CD4-positive, alpha-beta T cell (primary cell): ENCODE measurements around the gene KCTD15. TPM values are rescaled to one million over a fixed set of nuclear protein-coding genes. Genes with fewer than 3 reads are reported as not detected.

Experiments
- ATAC-seq: fragments of 200-7000 bp; cut with Tn5 transposase; one replicate; pipeline ENCODE4 v1.10.0; 2022; ENCODE audit warnings: mild to moderate bottlenecking; ENCODE audit not compliant: poor library complexity
- CTCF ChIA-PET: fragments of 350-600 bp; sonication (Branson Sonifier 250); formaldehyde crosslinking; loops from one replicate; lab custom pipeline; 2021; ENCODE audit warnings: antibody characterized with exemption, inconsistent platforms; lab: Charles Lee
- POLR2A ChIA-PET: fragments of 350-600 bp; sonication (Branson Sonifier 250); formaldehyde crosslinking; loops from one replicate; lab custom pipeline; 2021; ENCODE audit warnings: antibody characterized with exemption, inconsistent platforms; lab: Charles Lee
- DNase-seq, 14 experiments: peaks; one replicate each; pipeline ENCODE4 v3.0.0-alpha.2; 2013 to 2020; ENCODE audit warnings: mixed read lengths in 2 of 14
- H3K27ac ChIP-seq, 2 donors: one replicate each; pipeline versions ENCODE4 v1.5.1 to v1.7.0; 2013; ENCODE audit warnings: low read length in 2 of 2, low read depth in 1 of 2, mild to moderate bottlenecking in 1 of 2
- H3K27me3 ChIP-seq, 2 experiments: 1 replicate in 1 of 2; 2 replicates in 1 of 2; pipeline versions ENCODE4 v1.6.1 to v1.7.0; 2013; ENCODE audit warnings: low read length in 2 of 2, control low read depth in 1 of 2, mild to moderate bottlenecking in 1 of 2, moderate library complexity in 1 of 2; ENCODE audit not compliant: insufficient read depth in 2 of 2, control insufficient read depth in 1 of 2
- H3K36me3 ChIP-seq: one replicate; pipeline ENCODE4 v1.6.1; 2013; ENCODE audit warnings: low read length, control low read depth; ENCODE audit not compliant: insufficient read depth
- H3K4me1 ChIP-seq: one replicate; pipeline ENCODE4 v1.6.1; 2013; ENCODE audit warnings: low read length, control low read depth; ENCODE audit not compliant: insufficient read depth
- H3K4me3 ChIP-seq: one replicate; pipeline ENCODE4 v1.5.1; 2013; ENCODE audit warnings: mild to moderate bottlenecking, low read length, moderate library complexity
- H3K9me3 ChIP-seq, 2 experiments: 1 replicate in 1 of 2; 2 replicates in 1 of 2; pipeline versions ENCODE4 v1.6.1 to v1.7.0; 2013; ENCODE audit warnings: low read length in 2 of 2, mild to moderate bottlenecking in 2 of 2, control low read depth in 1 of 2, moderate library complexity in 1 of 2; ENCODE audit not compliant: control insufficient read depth in 1 of 2, insufficient read depth in 1 of 2
- H3K27ac Mint-ChIP-seq: one replicate; pipeline ENCODE4 v1.8.0; 2020; ENCODE audit warnings: mixed read lengths
- H3K27me3 Mint-ChIP-seq: one replicate; pipeline ENCODE4 v1.8.0; 2021; ENCODE audit warnings: mixed read lengths
- H3K36me3 Mint-ChIP-seq: one replicate; pipeline ENCODE4 v1.8.0; 2021; ENCODE audit warnings: low read depth, mixed read lengths
- H3K4me1 Mint-ChIP-seq: one replicate; pipeline ENCODE4 v1.8.0; 2021; ENCODE audit warnings: low read depth, mixed read lengths
- H3K4me3 Mint-ChIP-seq: one replicate; pipeline ENCODE4 v1.8.0; 2020; ENCODE audit warnings: mild to moderate bottlenecking, mixed read lengths
- H3K9me3 Mint-ChIP-seq: one replicate; pipeline ENCODE4 v1.8.0; 2020; ENCODE audit warnings: mixed read lengths
- CTCF ChIP-seq: fragments of 200-600 bp; IDR thresholded peaks from one replicate; pipeline ENCODE4 v1.8.0; 2022; ENCODE audit warnings: antibody characterized with exemption, mild to moderate bottlenecking
- intact Hi-C, 2 experiments: fragments of 100-400 bp; cut with DNase I in 1 of 2; cut with micrococcal nuclease in 1 of 2; formaldehyde crosslinking; loops; one replicate each; pipeline versions ENCODE4 v1.15.1 to v1.9.0; 2023 to 2025; cut with DNase I, micrococcal nuclease
- total RNA-seq, 174 experiments: library from RNA in 2 of 174; stranded (reverse) in 2 of 174; gene quantifications; one replicate each; pipeline ENCODE4 v1.2.3 and lab custom pipeline; 2021 to 2026

KCTD15 gene
- total RNA-seq, 2 experiments from 2014 or later, result 3.6 to 3.9 TPM

GRCh38 chr19:33840382-33840781 is 43.7 kb downstream of the KCTD15 start:
- POLR2A ChIA-PET, result no interaction called here
- peaks cover 6 to 15% of the 10 kb centered on the region in 2 experiments for H3K27me3 ChIP-seq
- no peak overlapping the region for H3K27ac ChIP-seq
- Mint-ChIP-seq H3K27ac (no peak overlapping the region), H3K9me3 (peaks cover 3% of the 10 kb centered on the region), H3K4me1 (no peaks in the 10 kb centered on the region), H3K4me3 (no peak overlapping the region), H3K36me3 (no peaks in the 10 kb centered on the region), H3K27me3 (peaks cover 54% of the 10 kb centered on the region)
- CTCF ChIA-PET, result interaction anchor here (1.5 kb wide), 1 partner anchor 62 kb away, joined by 4 read pairs; no protein-coding TSS in a partner anchor
- no peak for ATAC-seq
- DNase-seq, result no peak
- intact Hi-C loops, result no loop called here
- H3K4me1 ChIP-seq, result no peaks in the 10 kb centered on the region
- no peaks in the 10 kb centered on the region for H3K36me3 ChIP-seq
- no peak for TF ChIP-seq CTCF
- H3K9me3 ChIP-seq, result peaks cover 0 to 4% of the 10 kb centered on the region in 2 experiments
- H3K4me3 ChIP-seq, result no peak overlapping the region

- H3K4me3 ChIP-seq, result no peak overlapping the region
- ChIA-PET POLR2A (no interaction called here), CTCF (interaction anchor here (1.5 kb wide), 1 partner anchor 63 kb away, joined by 4 read pairs; no protein-coding TSS in a partner anchor)
- intact Hi-C loops, result no loop called here
- ATAC-seq, result no peak
- peaks cover 57% of the 10 kb centered on the region for H3K27me3 Mint-ChIP-seq
- H3K4me3 Mint-ChIP-seq, result no peak overlapping the region
- H3K27me3 ChIP-seq, result peaks cover 6 to 15% of the 10 kb centered on the region in 2 experiments
- no peaks in the 10 kb centered on the region for H3K36me3 Mint-ChIP-seq
- no peaks in the 10 kb centered on the region for H3K36me3 ChIP-seq
- H3K4me1 Mint-ChIP-seq, result no peaks in the 10 kb centered on the region
- H3K9me3 ChIP-seq, result peaks cover 0 to 5% of the 10 kb centered on the region in 2 experiments
- no peak overlapping the region for H3K27ac Mint-ChIP-seq
- DNase-seq, result no peak
- TF ChIP-seq CTCF, result no peak
- no peaks in the 10 kb centered on the region for H3K4me1 ChIP-seq
- peaks cover 4% of the 10 kb centered on the region for H3K9me3 Mint-ChIP-seq
- no peak overlapping the region for H3K27ac ChIP-seq
Measured at GRCh38 chr19:33840783-33841182, 44.1 kb downstream of the KCTD15 start.

GRCh38 chr19:33841685-33842084 is 45.0 kb downstream of the KCTD15 start:
- Histone ChIP-seq H3K27ac (no peak overlapping the region), H3K4me1 (no peaks in the 10 kb centered on the region), H3K36me3 (no peaks in the 10 kb centered on the region), H3K4me3 (no peak overlapping the region), H3K27me3 (peaks cover 6 to 15% of the 10 kb centered on the region in 2 experiments), H3K9me3 (peaks cover 0 to 8% of the 10 kb centered on the region in 2 experiments)
- no peak for TF ChIP-seq CTCF
- H3K27me3 Mint-ChIP-seq, result peaks cover 51% of the 10 kb centered on the region
- no peak overlapping the region for H3K27ac Mint-ChIP-seq
- DNase-seq (no peak), ATAC-seq (no peak)
- H3K36me3 Mint-ChIP-seq, result no peaks in the 10 kb centered on the region
- no peaks in the 10 kb centered on the region for H3K4me1 Mint-ChIP-seq
- POLR2A ChIA-PET, result no interaction called here
- no peak overlapping the region for H3K4me3 Mint-ChIP-seq
- intact Hi-C loops, result no loop called here
- CTCF ChIA-PET, result interaction anchor here (1.5 kb wide), 1 partner anchor 64 kb away, joined by 4 read pairs; no protein-coding TSS in a partner anchor
- peaks cover 4% of the 10 kb centered on the region for H3K9me3 Mint-ChIP-seq
